Non-pigmented ciliary epithelial cell (primary cell): ENCODE data around the gene CACNB2.
"Not testable (repeated sequence)": the region's sequence is repeated elsewhere in the genome, so short reads cannot be mapped to it uniquely, and the experiment has no call there.

Experiments
- DNase-seq: peaks from one replicate; pipeline ENCODE4 v3.0.0-alpha.2; 2010; ENCODE audit warnings: low read depth

The CACNB2 gene

GRCh38 chr10:18401416-18402195 is 261.4 kb downstream of the CACNB2 start:
- no peak for DNase-seq

GRCh38 chr10:18402853-18403252 is 262.6 kb downstream of the CACNB2 start:
- DNase-seq, result no peak

- no peak for DNase-seq
Measured at GRCh38 chr10:18404530-18404929, 264.3 kb downstream of the CACNB2 start.

- DNase-seq, result no peak
Measured at GRCh38 chr10:18406136-18406535, 265.9 kb downstream of the CACNB2 start.

- DNase-seq, result no peak
Measured at GRCh38 chr10:18409599-18410397, 269.6 kb downstream of the CACNB2 start.

GRCh38 chr10:18414061-18414460 is 273.8 kb downstream of the CACNB2 start:
- DNase-seq, result no peak

- DNase-seq, result no peak
Measured at GRCh38 chr10:18417950-18418527, 277.8 kb downstream of the CACNB2 start.

- DNase-seq, result no peak
Measured at GRCh38 chr10:18418541-18419215, 278.5 kb downstream of the CACNB2 start.

GRCh38 chr10:18419945-18420344 is 279.7 kb downstream of the CACNB2 start:
- no peak for DNase-seq

- no peak for DNase-seq
Measured at GRCh38 chr10:18421726-18422293, 281.6 kb downstream of the CACNB2 start.

- no peak for DNase-seq
Measured at GRCh38 chr10:18423058-18423637, 282.9 kb downstream of the CACNB2 start.

GRCh38 chr10:18424200-18424599 is 284.0 kb downstream of the CACNB2 start:
- no peak for DNase-seq

- no peak for DNase-seq
Measured at GRCh38 chr10:18429335-18429734, 289.1 kb downstream of the CACNB2 start.

- DNase-seq, result no peak
Measured at GRCh38 chr10:18436902-18437301, 296.7 kb downstream of the CACNB2 start.

GRCh38 chr10:18437486-18437885 is 297.3 kb downstream of the CACNB2 start:
- no peak for DNase-seq

GRCh38 chr10:18438361-18439126 is 298.3 kb downstream of the CACNB2 start:
- DNase-seq, result no peak

GRCh38 chr10:18439601-18440000 is 299.4 kb downstream of the CACNB2 start:
- DNase-seq, result no peak

- DNase-seq, result not testable (repeated sequence)
Measured at GRCh38 chr10:18445635-18446034, 305.4 kb downstream of the CACNB2 start.

- DNase-seq, result no peak
Measured at GRCh38 chr10:18446205-18446604, 306.0 kb downstream of the CACNB2 start.

GRCh38 chr10:18449611-18450026 is 309.4 kb downstream of the CACNB2 start:
- DNase-seq, result no peak

- DNase-seq, result no peak
Measured at GRCh38 chr10:18450298-18450697, 310.1 kb downstream of the CACNB2 start.
